ENCODE measurements around the gene PPP3R1. TPM values are rescaled to one million over a fixed set of nuclear protein-coding genes. Genes with fewer than 3 reads are reported as not detected.
A peak's percentile ranks its signal among the peaks of the same experiment; 100 is the strongest.

PPP3R1 gene
- total RNA-seq, 4 donors from 2014 or later: 34.0 to 44.9 (median 39.9) TPM

GRCh38 chr2:68292108-68292710, 39.9 kb upstream of the PPP3R1 start:
- ATAC-seq (ENCODE audit: low FRiP score): no peak
- TF ChIP-seq CTCF (IDR thresholded peaks at IDR 0.05): no peak
- no peak for DNase-seq (ENCODE audit: low spot score)

- no peak for ATAC-seq (ENCODE audit: low FRiP score)
- no peak for TF ChIP-seq CTCF (IDR thresholded peaks at IDR 0.05)
- no peak for DNase-seq (ENCODE audit: low spot score)
These were observed 39.0 kb upstream of the PPP3R1 start for GRCh38 chr2:68291314-68291713.

- TF ChIP-seq CTCF (IDR thresholded peaks at IDR 0.05): no peak
- DNase-seq (ENCODE audit: low spot score) (no peak), ATAC-seq (ENCODE audit: low FRiP score) (no peak)
These were observed 38.6 kb upstream of the PPP3R1 start for GRCh38 chr2:68290901-68291300.

- ATAC-seq (ENCODE audit: low FRiP score) (peak; percentile 58), DNase-seq (ENCODE audit: low spot score) (no peak)
- no peak for TF ChIP-seq CTCF (IDR thresholded peaks at IDR 0.05)
These were observed 35.5 kb upstream of the PPP3R1 start for GRCh38 chr2:68287580-68288441.

GRCh38 chr2:68284896-68285295, 32.6 kb upstream of the PPP3R1 start:
- no peak for ATAC-seq (ENCODE audit: low FRiP score)
- TF ChIP-seq CTCF (IDR thresholded peaks at IDR 0.05): no peak
- DNase-seq (ENCODE audit: low spot score): no peak

- no peak for TF ChIP-seq CTCF (IDR thresholded peaks at IDR 0.05)
- no peak for ATAC-seq (ENCODE audit: low FRiP score)
- no peak for DNase-seq (ENCODE audit: low spot score)
These were observed 31.1 kb upstream of the PPP3R1 start for GRCh38 chr2:68283419-68283812.
